Measurements from ENCODE around the gene GMEB2.
"Not testable (repeated sequence)": the region's sequence is repeated elsewhere in the genome, so short reads cannot be mapped to it uniquely, and the experiment has no call there.

GMEB2 gene

GRCh38 chr20:63653974-63654668, 27.2 kb upstream of the GMEB2 start:
- H3K4me3 ChIP-seq (ENCODE audit: low read depth, low read length): no peak overlapping the region

DNA sequence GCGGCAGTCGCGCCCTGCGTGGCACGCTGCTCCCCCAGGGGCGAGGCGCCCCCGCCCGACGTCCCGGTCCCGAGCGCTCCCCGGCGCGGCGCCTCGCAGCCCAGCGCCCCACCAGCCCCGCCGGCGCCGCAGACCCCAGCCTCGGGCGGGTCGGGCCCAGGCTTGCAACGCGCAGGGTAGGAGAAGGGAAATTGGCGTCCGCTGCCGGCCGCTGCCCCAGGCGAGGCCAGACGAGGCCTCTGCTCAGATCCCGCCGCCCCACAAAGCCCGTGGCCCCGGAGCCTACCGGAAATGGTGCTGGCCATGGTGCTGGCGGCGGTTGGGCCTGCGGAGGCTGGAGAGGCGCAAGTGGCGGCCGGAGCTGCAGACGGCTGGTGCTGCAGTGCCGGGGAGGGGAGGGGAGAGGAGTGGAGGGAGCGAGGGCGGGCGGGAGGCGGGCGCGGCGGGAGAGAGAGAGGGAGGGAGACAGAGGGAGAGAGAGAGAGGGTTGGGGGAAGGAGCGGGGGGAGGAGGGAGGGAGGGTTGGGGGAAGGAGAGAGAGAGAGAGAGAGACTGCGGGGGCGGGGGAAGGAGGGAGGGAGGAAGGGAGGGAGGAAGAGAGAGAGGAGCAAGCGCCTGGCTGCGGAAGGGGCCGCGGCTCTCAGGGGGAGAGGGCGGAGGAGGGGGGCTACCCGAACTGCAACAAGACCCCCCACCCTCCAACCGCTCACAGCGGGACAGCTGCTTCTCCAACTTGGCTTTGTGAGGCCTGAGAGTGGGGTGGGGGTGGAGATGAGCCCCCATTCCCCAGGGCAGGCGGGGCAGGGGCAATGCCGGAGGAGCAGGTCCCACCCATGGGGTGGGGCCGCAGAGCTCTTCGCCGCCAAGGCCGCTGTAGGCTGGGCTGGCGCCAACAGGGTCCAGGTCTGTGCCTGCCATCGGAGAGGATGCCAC, 26.4 kb upstream of the GMEB2 start, which contains the start of gene STMN3:
TSS of gene STMN3 (minus strand) at position 384 of the 933 bp plus-strand sequence. CDS start at position 305, 79 bp downstream.
- H3K36me3 ChIP-seq (replicated peaks): no peaks in the 10 kb centered on the region
- in situ Hi-C loops (cut with HindIII; ENCODE audit: low pct_ligation_motif_present, low sequenced_read_pairs): no loop called here
- TF ChIP-seq, protein P1, sequence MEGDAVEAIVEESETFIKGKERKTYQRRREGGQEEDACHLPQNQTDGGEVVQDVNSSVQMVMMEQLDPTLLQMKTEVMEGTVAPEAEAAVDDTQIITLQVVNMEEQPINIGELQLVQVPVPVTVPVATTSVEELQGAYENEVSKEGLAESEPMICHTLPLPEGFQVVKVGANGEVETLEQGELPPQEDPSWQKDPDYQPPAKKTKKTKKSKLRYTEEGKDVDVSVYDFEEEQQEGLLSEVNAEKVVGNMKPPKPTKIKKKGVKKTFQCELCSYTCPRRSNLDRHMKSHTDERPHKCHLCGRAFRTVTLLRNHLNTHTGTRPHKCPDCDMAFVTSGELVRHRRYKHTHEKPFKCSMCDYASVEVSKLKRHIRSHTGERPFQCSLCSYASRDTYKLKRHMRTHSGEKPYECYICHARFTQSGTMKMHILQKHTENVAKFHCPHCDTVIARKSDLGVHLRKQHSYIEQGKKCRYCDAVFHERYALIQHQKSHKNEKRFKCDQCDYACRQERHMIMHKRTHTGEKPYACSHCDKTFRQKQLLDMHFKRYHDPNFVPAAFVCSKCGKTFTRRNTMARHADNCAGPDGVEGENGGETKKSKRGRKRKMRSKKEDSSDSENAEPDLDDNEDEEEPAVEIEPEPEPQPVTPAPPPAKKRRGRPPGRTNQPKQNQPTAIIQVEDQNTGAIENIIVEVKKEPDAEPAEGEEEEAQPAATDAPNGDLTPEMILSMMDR (IDR thresholded peaks at IDR 0.05; ENCODE audit: low read depth, low read length, missing control alignments): no peak
- peak; percentile 72 for DNase-seq
- H3K4me3 ChIP-seq (ENCODE audit: low read depth, low read length): peak within 1 kb of the TSS; percentile 49
- H3K27ac ChIP-seq: no peak within 1 kb of the TSS
- H3K27me3 ChIP-seq (replicated peaks): no peaks in the 10 kb centered on the region

More at GRCh38 chr20:63653974-63654668, 27.2 kb upstream of the GMEB2 start:
- H3K27ac ChIP-seq: no peak overlapping the region
- H3K36me3 ChIP-seq (replicated peaks): no peaks in the 10 kb centered on the region
- H3K27me3 ChIP-seq (replicated peaks): no peaks in the 10 kb centered on the region
- TF ChIP-seq, protein P1 (IDR thresholded peaks at IDR 0.05; ENCODE audit: low read depth, low read length, missing control alignments): no peak
- DNase-seq: no peak
- in situ Hi-C loops (cut with HindIII; ENCODE audit: low pct_ligation_motif_present, low sequenced_read_pairs): no loop called here

DNA sequence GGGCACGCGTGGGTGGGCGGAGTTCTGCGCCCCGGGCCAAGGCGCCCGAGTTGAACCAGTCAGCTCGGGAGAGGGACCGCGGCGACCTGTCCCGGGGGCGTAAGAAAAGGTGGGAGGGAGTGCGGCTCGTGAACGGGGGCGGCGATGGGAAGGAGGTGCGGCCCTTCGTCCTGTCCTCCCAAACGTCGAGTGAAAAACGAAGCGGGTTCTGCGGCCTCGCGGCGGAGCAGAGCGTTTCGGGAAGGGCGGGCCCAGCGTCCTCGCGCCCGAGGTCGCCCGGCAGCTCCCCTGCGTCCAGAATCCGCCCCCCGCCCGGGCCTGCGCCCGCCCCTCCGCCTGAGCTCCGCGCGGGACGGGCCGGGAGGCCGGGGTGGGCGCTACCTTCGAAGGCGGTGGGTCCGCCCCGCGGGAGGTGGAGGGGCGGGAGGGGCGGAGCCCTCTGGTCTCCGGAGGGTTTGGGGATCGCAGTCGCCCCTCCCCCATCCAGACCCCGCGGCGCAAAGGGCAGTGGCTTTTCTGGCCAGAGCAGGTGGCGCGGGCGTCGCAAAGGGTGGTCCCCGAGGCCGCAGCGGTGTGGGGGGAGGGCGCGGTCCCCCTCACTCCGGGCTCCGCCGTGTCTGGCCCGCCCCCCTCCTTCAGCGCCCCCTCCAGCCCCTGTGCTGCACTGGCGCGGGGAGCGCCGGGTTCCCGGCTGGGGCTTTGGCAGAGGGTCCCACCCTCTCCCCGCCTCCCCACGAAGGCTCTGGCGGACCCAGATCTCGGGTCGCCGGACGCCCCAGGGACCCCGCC, 25.5 kb upstream of the GMEB2 start:
- Histone ChIP-seq H3K27me3 (replicated peaks) (no peaks in the 10 kb centered on the region), H3K4me3 (ENCODE audit: low read depth, low read length) (peak overlapping the region; percentile 49), H3K27ac (no peak overlapping the region), H3K36me3 (replicated peaks) (no peaks in the 10 kb centered on the region)
- TF ChIP-seq, protein P1 (IDR thresholded peaks at IDR 0.05; ENCODE audit: low read depth, low read length, missing control alignments): no peak
- in situ Hi-C loops (cut with HindIII; ENCODE audit: low pct_ligation_motif_present, low sequenced_read_pairs): no loop called here
- DNase-seq: no peak

- H3K27me3 ChIP-seq (replicated peaks): no peaks in the 10 kb centered on the region
- no peak overlapping the region for H3K27ac ChIP-seq
- H3K4me3 ChIP-seq (ENCODE audit: low read depth, low read length): peak overlapping the region; percentile 38
- DNase-seq: no peak
- in situ Hi-C loops (cut with HindIII; ENCODE audit: low pct_ligation_motif_present, low sequenced_read_pairs): no loop called here
- H3K36me3 ChIP-seq (replicated peaks): no peaks in the 10 kb centered on the region
- TF ChIP-seq, protein P1 (IDR thresholded peaks at IDR 0.05; ENCODE audit: low read depth, low read length, missing control alignments): no peak
These were observed 25.0 kb upstream of the GMEB2 start for GRCh38 chr20:63651942-63652191.

GRCh38 chr20:63650486-63650885, 23.6 kb upstream of the GMEB2 start:
- in situ Hi-C loops (cut with HindIII; ENCODE audit: low pct_ligation_motif_present, low sequenced_read_pairs); H3K27ac ChIP-seq; DNase-seq; H3K27me3 ChIP-seq (replicated peaks); H3K36me3 ChIP-seq (replicated peaks); H3K4me3 ChIP-seq (ENCODE audit: low read depth, low read length): not testable (repeated sequence)
